Breast epithelium (tissue), 3 donors: ENCODE results near the gene GFRA4.

Experiments
- CTCF ChIP-seq, 3 donors: fragments of 450-650 bp; IDR thresholded peaks; one replicate each; pipeline ENCODE4 v1.5.1; 2016 to 2017; ENCODE audit warnings: antibody characterized with exemption in 3 of 3, mild to moderate bottlenecking in 3 of 3, moderate library complexity in 3 of 3
- POLR2A ChIP-seq: fragments of 450-650 bp; IDR thresholded peaks from one replicate; pipeline ENCODE4 v1.6.1; 2016; ENCODE audit warnings: antibody characterized with exemption, mild to moderate bottlenecking, moderate library complexity

DNA sequence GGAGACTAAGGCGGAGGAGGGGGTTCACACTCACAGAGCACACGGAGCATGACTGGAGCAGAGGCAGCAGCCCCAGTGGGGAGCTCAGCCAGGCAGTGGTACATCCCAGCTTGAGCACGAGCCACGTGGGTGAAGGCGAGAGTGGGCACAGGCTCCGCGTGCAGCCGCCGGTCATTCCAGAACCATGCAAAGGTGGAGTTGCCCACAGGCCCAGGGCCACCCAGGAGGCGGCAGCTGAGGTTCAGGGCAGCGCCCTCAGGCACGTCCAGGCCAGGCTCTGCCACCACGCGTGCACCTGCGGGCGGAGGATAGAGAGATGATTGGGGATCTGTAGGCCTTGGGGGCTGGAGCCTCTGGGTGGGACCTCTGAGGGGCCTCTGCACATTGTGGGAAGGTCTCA is 28.1 kb upstream of the GFRA4 start:
- no peak for TF ChIP-seq CTCF (IDR thresholded peaks at IDR 0.05)
- no peak for TF ChIP-seq POLR2A
